Gastrocnemius medialis (tissue), 4 donors: ENCODE measurements around the gene PLCL2.

Experiments used
- POLR2A ChIP-seq, 2 donors: fragments of 450-650 bp; IDR thresholded peaks; one replicate each; pipeline ENCODE4 v1.6.1; 2017; ENCODE audit warnings: antibody characterized with exemption in 2 of 2, mild to moderate bottlenecking in 2 of 2, moderate library complexity in 2 of 2
- TF ChIP-seq, protein P1 (sequence below), 5 experiments: fragments of 450-650 bp in 3 of 5; fragments of 200-600 bp in 2 of 5; sonication (generic) in 2 of 5; IDR thresholded peaks in 4 of 5; conservative IDR thresholded peaks in 1 of 5; 1 replicate in 4 of 5; 2 replicates in 1 of 5; pipeline ENCODE4 v1.5.1; 2016 to 2019; ENCODE audit warnings: antibody characterized with exemption in 5 of 5, mild to moderate bottlenecking in 3 of 5, moderate library complexity in 3 of 5

DNA sequence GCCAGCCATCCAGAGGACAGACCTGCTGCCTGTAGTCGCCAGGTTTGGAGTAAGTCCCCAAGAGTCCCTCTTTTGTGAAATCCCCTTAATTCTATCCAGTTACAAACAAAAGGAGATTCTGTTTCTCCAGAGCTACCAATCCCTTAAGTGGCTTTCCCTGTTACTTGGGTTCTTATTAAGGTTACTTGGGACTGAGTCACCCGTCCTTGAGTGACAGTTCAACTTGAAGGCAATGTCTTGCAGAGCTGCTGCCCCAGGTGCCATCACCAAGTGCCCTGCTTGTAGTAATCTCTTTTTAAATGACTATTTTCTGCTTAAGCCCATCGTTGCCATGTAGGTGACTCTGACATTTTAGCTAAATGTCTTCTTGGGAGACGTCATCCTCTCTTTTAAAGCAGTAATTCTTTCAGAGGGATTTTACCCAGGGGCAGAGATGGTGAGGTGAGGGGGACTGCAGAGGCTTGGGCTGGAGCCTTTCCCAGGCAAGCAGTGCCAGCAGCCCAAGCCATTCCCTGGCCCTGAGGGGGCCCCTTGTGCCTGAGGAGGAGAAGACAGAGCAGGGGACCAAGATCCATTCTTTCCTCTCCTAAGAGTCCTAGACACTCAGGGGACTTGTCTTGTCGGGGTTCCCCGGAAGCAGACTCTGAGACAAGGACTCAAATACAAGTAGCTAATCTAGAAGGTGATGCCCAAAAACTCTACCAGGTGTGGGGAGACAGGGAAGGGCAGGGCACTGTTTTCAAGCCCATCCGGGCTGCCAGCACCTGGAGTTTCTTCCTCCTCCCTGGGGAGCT lies 253.7 kb downstream of the PLCL2 start:
- TF ChIP-seq, protein P1, sequence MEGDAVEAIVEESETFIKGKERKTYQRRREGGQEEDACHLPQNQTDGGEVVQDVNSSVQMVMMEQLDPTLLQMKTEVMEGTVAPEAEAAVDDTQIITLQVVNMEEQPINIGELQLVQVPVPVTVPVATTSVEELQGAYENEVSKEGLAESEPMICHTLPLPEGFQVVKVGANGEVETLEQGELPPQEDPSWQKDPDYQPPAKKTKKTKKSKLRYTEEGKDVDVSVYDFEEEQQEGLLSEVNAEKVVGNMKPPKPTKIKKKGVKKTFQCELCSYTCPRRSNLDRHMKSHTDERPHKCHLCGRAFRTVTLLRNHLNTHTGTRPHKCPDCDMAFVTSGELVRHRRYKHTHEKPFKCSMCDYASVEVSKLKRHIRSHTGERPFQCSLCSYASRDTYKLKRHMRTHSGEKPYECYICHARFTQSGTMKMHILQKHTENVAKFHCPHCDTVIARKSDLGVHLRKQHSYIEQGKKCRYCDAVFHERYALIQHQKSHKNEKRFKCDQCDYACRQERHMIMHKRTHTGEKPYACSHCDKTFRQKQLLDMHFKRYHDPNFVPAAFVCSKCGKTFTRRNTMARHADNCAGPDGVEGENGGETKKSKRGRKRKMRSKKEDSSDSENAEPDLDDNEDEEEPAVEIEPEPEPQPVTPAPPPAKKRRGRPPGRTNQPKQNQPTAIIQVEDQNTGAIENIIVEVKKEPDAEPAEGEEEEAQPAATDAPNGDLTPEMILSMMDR (IDR thresholded peaks at IDR 0.05 in 4 of 5, conservative IDR thresholded peaks at IDR 0.05 in 1 of 5): no peak
- no peak for TF ChIP-seq POLR2A (IDR thresholded peaks at IDR 0.05)
